HTERT RPE-1 (cell line): ENCODE results near the gene STAG3.
"Not testable (repeated sequence)": the region's sequence is repeated elsewhere in the genome, so short reads cannot be mapped to it uniquely, and the experiment has no call there.

Source experiments
- in situ Hi-C: fragments of 300-500 bp; cut with MboI; formaldehyde crosslinking; loops from 4 replicates; pipeline ENCODE4 v1.14.3; 2020; ENCODE audit warnings: low sequenced_read_pairs

Gene STAG3

GRCh38 chr7:100211342-100211780 lies 33.6 kb downstream of the STAG3 start:
- in situ Hi-C loops: no loop called here

GRCh38 chr7:100212631-100213286 lies 35.0 kb downstream of the STAG3 start:
- in situ Hi-C loops: no loop called here

- in situ Hi-C loops: no loop called here
Measured at GRCh38 chr7:100213672-100214071, 36.0 kb downstream of the STAG3 start.

- in situ Hi-C loops: not testable (repeated sequence)
Measured at GRCh38 chr7:100214356-100214755, 36.6 kb downstream of the STAG3 start.

- in situ Hi-C loops: no loop called here
Measured at GRCh38 chr7:100215895-100216294, 38.2 kb downstream of the STAG3 start.

- in situ Hi-C loops: not testable (repeated sequence)
Measured at GRCh38 chr7:100217934-100218333, 40.2 kb downstream of the STAG3 start.

GRCh38 chr7:100219271-100219737 lies 41.6 kb downstream of the STAG3 start:
- in situ Hi-C loops: no loop called here

GRCh38 chr7:100219801-100220585 lies 42.3 kb downstream of the STAG3 start, which contains the start of gene PVRIG:
Gene PVRIG (plus strand): TSS chr7:100219949. CDS start chr7:100219971, 22 bp downstream.
- in situ Hi-C loops: not testable (repeated sequence)

GRCh38 chr7:100220586-100221230 lies 43.0 kb downstream of the STAG3 start:
- in situ Hi-C loops: no loop called here

GRCh38 chr7:100221231-100221718 lies 43.6 kb downstream of the STAG3 start:
- in situ Hi-C loops: no loop called here

GRCh38 chr7:100221767-100222444 lies 44.2 kb downstream of the STAG3 start:
- in situ Hi-C loops: no loop called here

GRCh38 chr7:100222445-100223132 lies 44.9 kb downstream of the STAG3 start:
- in situ Hi-C loops: no loop called here

- in situ Hi-C loops: not testable (repeated sequence)
Measured at GRCh38 chr7:100223376-100223927, 45.7 kb downstream of the STAG3 start.

GRCh38 chr7:100224891-100225290 lies 47.2 kb downstream of the STAG3 start:
- in situ Hi-C loops: not testable (repeated sequence)

GRCh38 chr7:100234660-100235317 lies 57.1 kb downstream of the STAG3 start:
- in situ Hi-C loops: not testable (repeated sequence)

- in situ Hi-C loops: not testable (repeated sequence)
Measured at GRCh38 chr7:100239975-100240374, 62.3 kb downstream of the STAG3 start.

GRCh38 chr7:100243385-100243784 lies 65.7 kb downstream of the STAG3 start:
- in situ Hi-C loops: not testable (repeated sequence)

GRCh38 chr7:100244988-100245605 lies 67.4 kb downstream of the STAG3 start:
- in situ Hi-C loops: not testable (repeated sequence)
